ENCODE data around the gene WDR7. TPM values are rescaled to one million over a fixed set of nuclear protein-coding genes. Genes with fewer than 3 reads are reported as not detected.
A peak's percentile ranks its signal among the peaks of the same experiment; 100 is the strongest.

The WDR7 gene
- total and polyA plus RNA-seq, 2 of the 4 experiments (the other 2 are of a cell fraction), result 3.7 to 23.3 TPM

GRCh38 chr18:56983275-56983992, 332.3 kb downstream of the WDR7 start:
- Histone ChIP-seq H3K79me1 (ENCODE audit: low read depth in 1 of 2, low read length in 2 of 2) (no peaks in the 10 kb centered on the region; a peak in 1 of 4 replicates), H2BK120ac (ENCODE audit: low read depth, low read length) (no peak overlapping the region), H3K14ac (replicated peaks; ENCODE audit: low read depth, low read length) (no peak overlapping the region), H2BK5ac (ENCODE audit: low read depth, low read length, poor library complexity, severe bottlenecking) (no peak overlapping the region), H4K91ac (ENCODE audit: insufficient read depth, low read depth, low read length) (no peak overlapping the region), H3K23ac (ENCODE audit: low read depth, low read length) (no peak overlapping the region), H3K9me1 (ENCODE audit: insufficient read depth, low read length) (peaks cover 3% of the 10 kb centered on the region; the same call in 1 of the 2 replicates), H3K4ac (ENCODE audit: low read depth, low read length) (no peak overlapping the region), H4K8ac (ENCODE audit: low read depth in 2 of 2, low read length in 2 of 2) (no peak overlapping the region), H3K9ac (ENCODE audit: low read depth, low read length) (no peak overlapping the region), H2AK9ac (replicated peaks; ENCODE audit: low read depth, low read length, poor library complexity) (no peak overlapping the region), H4K20me1 (ENCODE audit: insufficient read depth, low read length) (no peaks in the 10 kb centered on the region), H3K4me3 (ENCODE audit: insufficient read depth, low read depth, low read length) (no peak overlapping the region), H3K9me3 (ENCODE audit: control insufficient read depth, insufficient read depth, low read length) (no peaks in the 10 kb centered on the region), H3K27ac (ENCODE audit: insufficient read depth, low read length) (no peak overlapping the region), H2AK5ac (ENCODE audit: low read depth, low read length) (no peak overlapping the region), H3K18ac (ENCODE audit: low read depth, low read length) (no peak overlapping the region), H2AFZ (replicated peaks; ENCODE audit: low read length, poor library complexity) (no peak overlapping the region), H2BK20ac (ENCODE audit: low read depth, low read length) (no peak overlapping the region), H3K4me1 (ENCODE audit: control insufficient read depth, insufficient read depth, low read length) (no peaks in the 10 kb centered on the region), H4K5ac (ENCODE audit: low read depth, low read length) (no peak overlapping the region), H3K36me3 (ENCODE audit: control insufficient read depth, insufficient read depth, low read length) (no peaks in the 10 kb centered on the region), H2BK15ac (ENCODE audit: low read depth, low read length) (no peak overlapping the region), H3K27me3 (ENCODE audit: control insufficient read depth, insufficient read depth, low read length) (no peaks in the 10 kb centered on the region), H3K56ac (ENCODE audit: extremely low read depth, insufficient read depth, low read length) (no peak overlapping the region), H3K4me2 (ENCODE audit: low read depth, low read length) (no peak overlapping the region)
- ATAC-seq (ENCODE audit: low read depth) (peak; percentile 59), DNase-seq (peak; percentile 8)
- POLR2A ChIA-PET (ENCODE audit: unreplicated experiment), result no interaction called here
- no peak for TF ChIP-seq RAD21 (IDR thresholded peaks at IDR 0.05; ENCODE audit: low read length)
- no peak for TF ChIP-seq CHD1 (IDR thresholded peaks at IDR 0.05; ENCODE audit: low read depth, low read length)
- TF ChIP-seq MAFK (IDR thresholded peaks at IDR 0.05; ENCODE audit: low read depth, low read length), result no peak
- CTCF ChIA-PET, result interaction anchor here (0.7 kb wide), 1 partner anchor 31 kb away, joined by 3 read pairs; no protein-coding TSS in a partner anchor
- intact Hi-C loops (cut with micrococcal nuclease), result no loop called here
- in situ Hi-C loops (cut with MboI; ENCODE audit: low sequenced_read_pairs), result no loop called here
- BruUV-seq (replicated peaks), result no TSS peak
- WGBS, 2 experiments (ENCODE audit: extremely low coverage in 2 of 2, insufficient read length in 1 of 2), result no CpG with 5 or more reads among the region's 1 CpG
- dilution Hi-C loops (cut with HindIII; ENCODE audit: low sequenced_read_pairs, unreplicated experiment), result no loop called here
